ENCODE results near the gene NGRN. TPM values are rescaled to one million over a fixed set of nuclear protein-coding genes. Genes with fewer than 3 reads are reported as not detected.

The NGRN gene
- total RNA-seq, 4 donors from 2014 or later, result 49.2 to 71.3 (median 61.4) TPM

GRCh38 chr15:90227816-90228772 is 37.4 kb upstream of the NGRN start:
- Histone ChIP-seq H3K4me3 (no peak overlapping the region), H3K4me1 (peaks cover 28% of the 10 kb centered on the region), H3K9me3 (no peaks in the 10 kb centered on the region), H3K27ac (no peak overlapping the region), H3K36me3 (peaks cover 78% of the 10 kb centered on the region), H3K27me3 (no peaks in the 10 kb centered on the region)
- 91% methylated on average over 9 of the region's 38 CpGs for WGBS
- no peak for DNase-seq (ENCODE audit: low spot score in 2 of 2)
- TF ChIP-seq POLR2AphosphoS5 (IDR thresholded peaks at IDR 0.05), result no peak
- no peak for TF ChIP-seq POLR2A (IDR thresholded peaks at IDR 0.05)
- TF ChIP-seq CTCF (IDR thresholded peaks at IDR 0.05), result no peak
- no peak for TF ChIP-seq EP300 (IDR thresholded peaks at IDR 0.05)

- H3K27me3 ChIP-seq, result no peaks in the 10 kb centered on the region
- peaks cover 33% of the 10 kb centered on the region for H3K4me1 ChIP-seq
- 89% methylated on average over 15 of the region's 15 CpGs for WGBS
- H3K36me3 ChIP-seq, result peaks cover 69% of the 10 kb centered on the region
- TF ChIP-seq CTCF (IDR thresholded peaks at IDR 0.05), result no peak
- no peak for TF ChIP-seq EP300 (IDR thresholded peaks at IDR 0.05)
- no peak for TF ChIP-seq POLR2AphosphoS5 (IDR thresholded peaks at IDR 0.05)
- TF ChIP-seq POLR2A (IDR thresholded peaks at IDR 0.05), result no peak
- H3K9me3 ChIP-seq, result no peaks in the 10 kb centered on the region
- H3K27ac ChIP-seq, result no peak overlapping the region
- no peak overlapping the region for H3K4me3 ChIP-seq
- no peak for DNase-seq (ENCODE audit: low spot score in 2 of 2)
Observed at GRCh38 chr15:90228960-90229359, 36.5 kb upstream of the NGRN start.

DNA sequence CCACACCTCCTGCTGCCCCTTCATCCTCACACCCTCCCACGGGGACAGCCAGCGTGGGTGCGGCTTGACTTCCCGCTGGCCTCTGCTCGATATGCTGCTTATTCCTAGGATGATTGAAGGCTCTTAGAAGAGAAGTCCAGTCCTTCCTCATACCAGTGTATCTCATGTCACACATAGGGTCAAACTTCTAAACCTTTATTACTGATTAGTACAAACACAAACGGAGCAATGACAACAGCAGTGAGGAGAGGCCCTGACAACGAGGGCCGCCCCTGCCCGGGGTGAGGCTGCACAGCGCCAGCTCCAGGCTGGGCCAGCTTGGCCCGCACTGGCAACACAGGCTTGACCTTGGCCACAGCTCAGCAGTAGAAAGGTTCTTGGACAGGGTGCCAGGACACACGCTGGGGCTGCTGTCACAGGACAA is 35.4 kb upstream of the NGRN start:
- TF ChIP-seq POLR2AphosphoS5 (IDR thresholded peaks at IDR 0.05) (no peak), EP300 (IDR thresholded peaks at IDR 0.05) (no peak), CTCF (IDR thresholded peaks at IDR 0.05) (no peak), POLR2A (IDR thresholded peaks at IDR 0.05) (no peak)
- Histone ChIP-seq H3K4me1 (peaks cover 43% of the 10 kb centered on the region), H3K27ac (peak overlapping the region; percentile 29), H3K27me3 (no peaks in the 10 kb centered on the region), H3K4me3 (no peak overlapping the region), H3K9me3 (no peaks in the 10 kb centered on the region), H3K36me3 (peaks cover 58% of the 10 kb centered on the region)
- WGBS, result 67% methylated on average over 12 of the region's 12 CpGs
- no peak for DNase-seq (ENCODE audit: low spot score in 2 of 2)

DNA sequence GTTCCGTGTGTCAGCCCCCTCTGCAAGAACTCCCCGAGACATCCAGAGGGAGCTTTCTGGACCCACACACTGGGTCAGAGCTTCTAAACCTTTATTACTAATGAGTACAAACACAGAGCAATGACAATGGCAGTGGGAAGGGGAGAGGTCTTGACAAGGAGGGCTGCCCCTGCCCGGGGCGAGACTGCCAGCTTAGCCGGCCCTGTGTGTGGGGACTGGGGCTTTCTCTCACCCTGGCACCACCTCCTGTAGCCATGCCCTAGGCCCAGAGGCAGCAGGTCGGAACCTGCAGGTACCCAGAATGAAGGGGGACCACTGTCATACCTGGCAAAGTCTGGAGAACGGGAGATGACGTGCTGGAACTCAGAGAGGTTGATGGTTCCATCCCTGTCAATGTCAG is 34.9 kb upstream of the NGRN start:
- Histone ChIP-seq H3K4me3 (no peak overlapping the region), H3K27me3 (no peaks in the 10 kb centered on the region), H3K27ac (peak overlapping the region; percentile 29), H3K9me3 (no peaks in the 10 kb centered on the region), H3K4me1 (peaks cover 43% of the 10 kb centered on the region), H3K36me3 (peaks cover 53% of the 10 kb centered on the region)
- DNase-seq (ENCODE audit: low spot score in 2 of 2), result no peak
- WGBS, result 77% methylated on average over 7 of the region's 8 CpGs
- no peak for TF ChIP-seq CTCF (IDR thresholded peaks at IDR 0.05)
- no peak for TF ChIP-seq POLR2AphosphoS5 (IDR thresholded peaks at IDR 0.05)
